NCI-H2081 (cell line): ENCODE measurements around the gene SIRT4.
"Not testable (repeated sequence)": the region's sequence is repeated elsewhere in the genome, so short reads cannot be mapped to it uniquely, and the experiment has no call there.

Experiments used
- DNase-seq, 2 experiments: peaks; one replicate each; lab custom pipeline; 2025; lab: John Stamatoyannopoulos, UW

The SIRT4 gene

GRCh38 chr12:120335447-120335846 lies 33.3 kb downstream of the SIRT4 start:
- DNase-seq = peak in 1 of 2 experiments; percentile 8

- not testable (repeated sequence) for DNase-seq
Observed at GRCh38 chr12:120336392-120336791, 34.3 kb downstream of the SIRT4 start.

- DNase-seq = no peak
Observed at GRCh38 chr12:120337730-120338129, 35.6 kb downstream of the SIRT4 start.

- DNase-seq = no peak
Observed at GRCh38 chr12:120339256-120339655, 37.1 kb downstream of the SIRT4 start.

- DNase-seq = no peak
Observed at GRCh38 chr12:120342175-120343038, 40.3 kb downstream of the SIRT4 start.

GRCh38 chr12:120343039-120343537 lies 41.0 kb downstream of the SIRT4 start:
- no peak for DNase-seq

- DNase-seq = no peak
Observed at GRCh38 chr12:120343692-120344091, 41.6 kb downstream of the SIRT4 start.

GRCh38 chr12:120346031-120346430 lies 43.9 kb downstream of the SIRT4 start:
- DNase-seq = no peak

GRCh38 chr12:120346681-120347080 lies 44.6 kb downstream of the SIRT4 start:
- DNase-seq = no peak

GRCh38 chr12:120347766-120348165 lies 45.6 kb downstream of the SIRT4 start:
- no peak for DNase-seq

- peak; percentile 49 to 78 for DNase-seq
Observed at GRCh38 chr12:120350576-120351350, 48.6 kb downstream of the SIRT4 start.

GRCh38 chr12:120352117-120352516 lies 50.0 kb downstream of the SIRT4 start:
- no peak for DNase-seq

- DNase-seq = no peak
Observed at GRCh38 chr12:120353136-120353535, 51.0 kb downstream of the SIRT4 start.

- DNase-seq = no peak
Observed at GRCh38 chr12:120353556-120354317, 51.6 kb downstream of the SIRT4 start.

- DNase-seq = peak; percentile 56 to 60
Observed at GRCh38 chr12:120356567-120357030, 54.5 kb downstream of the SIRT4 start.

GRCh38 chr12:120357104-120357503 lies 55.0 kb downstream of the SIRT4 start:
- no peak for DNase-seq

GRCh38 chr12:120358412-120359100 lies 56.4 kb downstream of the SIRT4 start:
- no peak for DNase-seq

- no peak for DNase-seq
Observed at GRCh38 chr12:120359128-120359527, 57.0 kb downstream of the SIRT4 start.

- DNase-seq = peak; percentile 97 to 98
Observed at GRCh38 chr12:120361506-120362208, 59.5 kb downstream of the SIRT4 start.
